Measurements from ENCODE around the gene MIGA1.

GRCh38 chr1:77889671-77890070 lies 110.2 kb downstream of the MIGA1 start:
- TF ChIP-seq CTCF (IDR thresholded peaks at IDR 0.05) (no peak), POLR2A (IDR thresholded peaks at IDR 0.05) (no peak), POLR2AphosphoS5 (IDR thresholded peaks at IDR 0.05) (peak in 1 of 3 donors; percentile 14), EP300 (IDR thresholded peaks at IDR 0.05) (no peak)
